DND-41 (cell line): ENCODE data around the gene CD69.

Source experiments
- ATAC-seq: fragments of 200-7000 bp; cut with Tn5 transposase; 3 replicates; pipeline ENCODE4 v1.9.1; 2021; ENCODE audit warnings: low read depth; ENCODE audit not compliant: insufficient read depth
- DNase-seq: peaks from one replicate; pipeline ENCODE4 v3.0.0-alpha.2; 2020
- H2AFZ ChIP-seq: 2 replicates; pipeline ENCODE4 v1.6.0; 2012; ENCODE audit warnings: low read depth, low read length
- H3K27ac ChIP-seq: 2 replicates; pipeline ENCODE4 v1.5.1; 2012; ENCODE audit warnings: low read length, inconsistent platforms
- H3K27me3 ChIP-seq: fragments of 200-600 bp; sonication (generic); 2 replicates; pipeline ENCODE4 v1.6.0; 2012; ENCODE audit warnings: low read length, mild to moderate bottlenecking, inconsistent platforms; ENCODE audit not compliant: insufficient read depth, poor library complexity
- H3K36me3 ChIP-seq: 2 replicates; pipeline ENCODE4 v1.5.1; 2012; ENCODE audit warnings: low read length, inconsistent platforms; ENCODE audit not compliant: insufficient read depth
- H3K4me1 ChIP-seq: 2 replicates; pipeline ENCODE4 v1.5.1; 2012; ENCODE audit warnings: mild to moderate bottlenecking, low read length; ENCODE audit not compliant: insufficient read depth
- H3K4me2 ChIP-seq: 2 replicates; pipeline ENCODE4 v1.6.0; 2012; ENCODE audit warnings: mild to moderate bottlenecking, moderate library complexity, low read length, inconsistent platforms; ENCODE audit not compliant: insufficient read depth
- H3K4me3 ChIP-seq, 2 experiments: fragments of 200-600 bp in 1 of 2; shearing (Covaris generic) in 1 of 2; 2 replicates each; pipeline ENCODE4 v1.5.1; 2012 to 2016; ENCODE audit warnings: inconsistent platforms in 2 of 2, low read length in 2 of 2, mild to moderate bottlenecking in 2 of 2, low read depth in 1 of 2, moderate library complexity in 1 of 2
- H3K79me2 ChIP-seq: 2 replicates; pipeline ENCODE4 v1.6.0; 2012; ENCODE audit warnings: low read length, inconsistent platforms; ENCODE audit not compliant: insufficient read depth
- H3K9ac ChIP-seq: 2 replicates; pipeline ENCODE4 v1.6.0; 2012; ENCODE audit warnings: low read depth, mild to moderate bottlenecking, inconsistent platforms, low read length, moderate library complexity
- H3K9me3 ChIP-seq: 2 replicates; pipeline ENCODE4 v1.5.1; 2012; ENCODE audit warnings: low read length, moderate library complexity, mild to moderate bottlenecking, inconsistent platforms; ENCODE audit not compliant: insufficient read depth, severe bottlenecking
- H4K20me1 ChIP-seq: 2 replicates; pipeline ENCODE4 v1.6.0; 2012; ENCODE audit warnings: low read length; ENCODE audit not compliant: insufficient read depth
- CTCF ChIP-seq: IDR thresholded peaks from 2 replicates; pipeline ENCODE4 v1.5.1; 2012; ENCODE audit warnings: borderline replicate concordance, low read length, moderate library complexity, mild to moderate bottlenecking; ENCODE audit not compliant: poor library complexity, severe bottlenecking; ENCODE audit errors: extremely low read depth
- EZH2 ChIP-seq: IDR thresholded peaks from 3 replicates; pipeline ENCODE4 v1.6.1; 2012; ENCODE audit warnings: borderline replicate concordance, low read depth, mild to moderate bottlenecking, moderate library complexity, low read length, inconsistent platforms; ENCODE audit not compliant: severe bottlenecking

The CD69 gene

GRCh38 chr12:9735601-9736000 is 25.1 kb downstream of the CD69 start:
- Histone ChIP-seq H2AFZ (no peak overlapping the region), H4K20me1 (no peaks in the 10 kb centered on the region), H3K36me3 (no peaks in the 10 kb centered on the region), H3K9me3 (no peaks in the 10 kb centered on the region), H3K27me3 (peaks cover 2% of the 10 kb centered on the region), H3K9ac (no peak overlapping the region), H3K4me2 (no peak overlapping the region), H3K4me1 (peaks cover 11% of the 10 kb centered on the region; the same call in 1 of the 2 replicates), H3K27ac (no peak overlapping the region), H3K4me3 (no peak overlapping the region), H3K79me2 (no peaks in the 10 kb centered on the region)
- TF ChIP-seq EZH2 (no peak), CTCF (no peak)
- DNase-seq: no peak
- ATAC-seq: no peak

- Histone ChIP-seq H3K4me2 (no peak within 1 kb of the TSS), H3K9ac (no peak within 1 kb of the TSS), H3K4me3 (no peak within 1 kb of the TSS), H4K20me1 (no peaks in the 10 kb centered on the region), H3K27ac (no peak within 1 kb of the TSS), H2AFZ (no peak within 1 kb of the TSS), H3K9me3 (no peaks in the 10 kb centered on the region), H3K36me3 (no peaks in the 10 kb centered on the region), H3K79me2 (no peaks in the 10 kb centered on the region), H3K4me1 (peaks cover 11% of the 10 kb centered on the region; the same call in 1 of the 2 replicates), H3K27me3 (no peaks in the 10 kb centered on the region)
- ATAC-seq (no peak), DNase-seq (no peak)
- TF ChIP-seq EZH2 (no peak), CTCF (no peak)
Measured at GRCh38 chr12:9732921-9733461, 27.7 kb downstream of the CD69 start, which contains the start of gene CLECL1. TSS of gene CLECL1 (minus strand) at chr12:9733097.

GRCh38 chr12:9731797-9732196 is 28.9 kb downstream of the CD69 start:
- TF ChIP-seq EZH2 (no peak), CTCF (no peak)

More at GRCh38 chr12:9731797-9732196, 28.9 kb downstream of the CD69 start:
- Histone ChIP-seq H3K9me3 (no peaks in the 10 kb centered on the region), H3K27me3 (no peaks in the 10 kb centered on the region), H3K4me1 (0 out of 2 replicates have a peak, but pooled peaks cover 2% of the 10 kb centered on the region), H2AFZ (no peak overlapping the region), H3K27ac (no peak overlapping the region), H3K9ac (no peak overlapping the region), H4K20me1 (no peaks in the 10 kb centered on the region), H3K79me2 (no peaks in the 10 kb centered on the region), H3K36me3 (no peaks in the 10 kb centered on the region), H3K4me3 (no peak overlapping the region), H3K4me2 (no peak overlapping the region)
- DNase-seq: no peak
- no peak for ATAC-seq
